DMS114 treated with DMSO at 0.1 percent for 48 hours (cell line): Measurements from ENCODE around the gene TTC9.

Source experiments
- DNase-seq: peaks from one replicate; lab custom pipeline; 2025; ENCODE audit not compliant: unreplicated experiment; lab: John Stamatoyannopoulos, UW

TTC9 gene

DNA sequence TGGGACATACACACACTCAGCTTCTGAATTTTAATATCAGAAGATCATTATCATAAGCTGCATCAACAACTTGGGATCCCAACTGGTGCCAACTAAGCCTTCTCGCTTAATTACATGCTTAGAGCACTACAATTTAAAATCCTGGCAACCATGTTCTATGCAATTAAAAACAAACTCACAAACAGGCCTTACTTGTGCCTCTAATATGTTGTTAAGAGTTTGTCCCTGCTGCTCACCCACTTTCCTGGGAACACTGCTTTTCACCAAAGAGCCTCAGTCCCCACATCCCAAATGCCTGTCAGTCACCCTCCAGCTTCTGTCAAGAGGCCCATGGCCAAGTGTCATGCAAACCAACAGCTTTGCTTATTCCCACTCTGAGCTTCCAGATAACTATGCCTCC lies 69.7 kb downstream of the TTC9 start:
- no peak for DNase-seq

DNA sequence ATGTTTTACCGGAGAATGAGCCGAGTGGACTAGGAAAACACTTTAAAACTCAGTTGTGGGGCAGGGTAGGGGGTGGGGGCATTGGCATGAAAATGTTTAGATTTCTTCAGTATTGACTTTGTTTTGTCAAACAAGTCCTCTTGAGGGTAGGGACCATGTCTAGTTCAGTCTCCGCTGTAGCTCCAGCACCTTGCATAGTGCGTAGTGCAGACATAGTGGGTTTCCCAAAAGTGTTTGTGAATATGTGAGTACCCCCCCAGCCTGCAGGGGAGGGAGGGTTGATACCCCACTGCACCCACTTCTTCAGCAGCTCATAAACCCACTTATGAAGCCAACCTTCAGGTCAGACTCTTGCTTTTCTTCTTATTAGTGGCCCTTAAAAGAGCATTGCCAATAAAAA lies 71.4 kb downstream of the TTC9 start:
- no peak for DNase-seq

DNA sequence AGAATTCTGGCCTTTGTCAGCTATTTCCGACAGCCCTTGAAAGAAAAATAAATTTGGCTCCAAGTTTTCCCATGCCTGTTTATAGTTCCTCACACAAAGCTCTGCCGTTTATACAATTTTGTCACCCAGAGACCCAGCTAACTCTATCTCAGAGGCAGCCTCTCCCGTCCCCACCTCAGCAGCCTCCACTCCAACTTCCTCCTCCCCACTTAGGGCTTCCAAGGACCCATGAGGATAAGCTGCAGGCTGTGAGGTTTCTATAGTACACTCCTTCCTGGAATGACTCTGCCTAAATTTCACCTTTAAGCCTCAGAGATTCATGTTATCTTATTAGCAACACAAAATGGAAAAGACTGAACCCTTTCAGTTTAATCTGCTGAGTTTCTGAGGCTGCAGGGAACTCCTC lies 71.8 kb downstream of the TTC9 start:
- DNase-seq, result no peak

DNA sequence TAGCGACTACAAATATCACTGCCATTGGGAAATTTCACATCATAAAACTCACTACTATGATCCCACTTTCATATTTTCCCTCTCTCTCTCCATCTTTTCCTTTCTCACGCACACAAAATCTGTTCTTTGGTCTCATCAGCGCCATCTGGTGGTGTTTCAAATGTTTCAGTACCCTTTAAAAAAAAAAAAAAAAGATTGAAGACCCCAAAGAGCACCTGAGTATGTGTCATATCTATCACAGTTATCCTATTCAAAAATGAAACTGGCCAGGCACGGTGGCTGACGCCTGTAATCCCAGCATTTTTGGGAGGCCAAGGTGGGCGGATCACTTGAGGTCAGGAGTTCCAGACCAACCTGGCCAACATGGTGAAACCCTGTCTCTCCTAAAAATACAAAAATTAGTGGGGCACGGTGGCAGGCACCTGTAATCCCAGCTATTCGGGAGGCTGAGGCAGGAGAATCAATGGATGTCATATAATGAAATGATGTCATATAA lies 72.4 kb downstream of the TTC9 start:
- DNase-seq, result peak; percentile 56

DNA sequence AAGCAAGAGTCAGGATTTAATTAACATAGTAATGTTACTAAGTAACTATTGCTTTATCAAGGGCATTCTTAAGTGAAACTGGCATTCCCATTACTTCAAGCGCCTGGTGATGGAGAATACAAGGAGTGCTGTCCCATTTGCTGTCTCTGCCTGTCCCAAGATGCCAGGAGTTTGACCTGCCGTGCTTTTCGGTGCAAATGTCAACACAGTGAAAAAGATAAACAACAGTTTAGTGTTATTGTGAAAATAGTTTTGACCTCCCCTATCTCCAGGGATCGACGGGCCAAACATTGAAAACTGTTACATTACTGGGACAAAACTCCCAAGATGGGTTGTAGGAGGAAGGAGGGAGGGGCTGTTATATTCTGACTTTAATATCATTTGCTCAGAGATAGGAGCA lies 74.8 kb downstream of the TTC9 start:
- DNase-seq, result no peak

DNA sequence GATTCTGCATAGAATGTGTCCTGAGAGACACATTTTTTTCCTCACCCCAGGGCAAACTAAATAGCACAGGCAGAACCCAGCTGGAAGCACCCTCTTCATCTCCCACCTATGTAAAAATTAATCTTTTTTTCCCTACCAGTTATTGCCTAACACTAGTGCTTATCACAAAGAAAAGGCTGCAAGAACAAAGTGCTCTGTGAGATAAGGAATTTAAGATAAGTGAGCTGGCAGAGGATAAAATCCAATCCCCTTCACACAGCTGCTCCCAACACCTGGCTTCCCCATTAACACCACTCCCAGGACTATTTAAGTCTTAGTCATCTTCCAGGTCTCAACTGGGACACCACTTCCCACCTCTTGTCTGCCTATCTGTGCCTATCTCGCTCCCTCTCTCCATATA lies 75.2 kb downstream of the TTC9 start:
- DNase-seq, result no peak

DNA sequence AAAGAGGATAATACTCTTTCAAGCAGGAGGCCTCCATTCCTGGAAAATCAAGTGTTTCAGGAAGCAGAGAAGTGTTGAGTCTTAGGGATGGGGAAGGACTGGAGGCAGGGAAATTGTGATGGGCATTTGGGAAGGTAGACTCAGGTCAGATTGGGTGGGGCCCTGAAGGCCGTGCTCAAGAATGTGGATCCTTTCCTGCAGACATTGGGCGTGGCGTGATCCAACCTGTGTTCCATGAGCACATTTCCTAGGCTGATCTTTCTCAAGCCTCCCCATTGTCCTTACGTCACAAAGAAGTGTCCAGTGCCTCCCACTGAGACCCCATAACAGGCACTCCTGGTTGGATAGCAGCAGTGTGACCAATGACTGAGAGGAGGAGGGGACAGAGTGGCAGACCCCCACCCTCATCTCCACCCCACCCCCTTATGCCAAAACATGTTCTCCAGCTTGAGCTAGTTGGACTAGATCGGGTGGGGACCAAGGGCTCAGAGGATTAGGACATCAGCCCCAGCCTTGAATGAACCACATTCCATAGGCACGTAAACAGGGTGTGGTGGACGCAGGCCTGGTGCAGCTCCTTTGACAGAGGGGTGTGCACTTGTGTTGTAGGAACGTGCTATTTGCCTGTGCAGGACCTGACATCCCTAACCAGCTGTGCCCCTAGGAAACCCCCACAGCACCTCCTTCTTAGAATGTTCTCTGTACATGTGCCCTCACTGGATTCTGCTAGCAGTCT lies 76.8 kb downstream of the TTC9 start:
- DNase-seq, result no peak

DNA sequence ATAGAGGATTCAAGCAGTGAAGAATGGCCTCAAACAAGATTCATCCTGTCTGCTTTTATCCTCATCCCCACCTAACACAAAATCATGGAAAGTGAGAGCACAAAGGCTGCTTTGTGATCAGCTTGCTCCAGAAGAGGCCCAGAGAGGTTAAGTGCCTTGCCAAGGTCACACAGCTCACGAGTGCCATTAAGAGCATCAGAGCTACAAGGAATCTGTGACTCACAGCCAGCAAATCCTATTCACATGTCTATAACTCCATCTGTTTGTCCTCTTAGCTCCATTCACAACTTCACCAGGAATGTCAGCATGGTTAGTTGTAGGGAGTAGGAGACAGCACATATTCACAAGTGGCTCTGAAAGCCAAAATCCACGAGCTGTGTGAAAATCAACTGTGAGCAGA lies 79.8 kb downstream of the TTC9 start:
- DNase-seq, result no peak

DNA sequence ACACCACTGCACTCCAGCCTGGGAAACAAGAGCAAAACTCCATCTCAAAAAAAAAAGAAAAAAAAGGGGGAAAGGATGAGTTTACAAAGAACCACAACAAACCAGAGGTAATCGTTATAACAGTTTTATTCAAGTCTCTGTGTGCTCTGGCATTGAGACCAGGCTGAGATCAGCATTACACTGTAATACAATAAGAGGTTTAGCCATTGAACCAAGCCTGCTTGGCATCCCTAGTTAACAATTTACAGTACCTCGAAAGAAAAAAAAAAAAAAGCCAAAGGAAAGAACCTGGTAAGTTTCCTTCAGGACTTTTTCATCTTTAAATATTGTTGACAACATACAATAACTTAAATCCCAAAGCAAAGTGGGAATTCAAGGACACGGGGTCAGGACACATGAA lies 80.7 kb downstream of the TTC9 start:
- DNase-seq, result no peak

DNA sequence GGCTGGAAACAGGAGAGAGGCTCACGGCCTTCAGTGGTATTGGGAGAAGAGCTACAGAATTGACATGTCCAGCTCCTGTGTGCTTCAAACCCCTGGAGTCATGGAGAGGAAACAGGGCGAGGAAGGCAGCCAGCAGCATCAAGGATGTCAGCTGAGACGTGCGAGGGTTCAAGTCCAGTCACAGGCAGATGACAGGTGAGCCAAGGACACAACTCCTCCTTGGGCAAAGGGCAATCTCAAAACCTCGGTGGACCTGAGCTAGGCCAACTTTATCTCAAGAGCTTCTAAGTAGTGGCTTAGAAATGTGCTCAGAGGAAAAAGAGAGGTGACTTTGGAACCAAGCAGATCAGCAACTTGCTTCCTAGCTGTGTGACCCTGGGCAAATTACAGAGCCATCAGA lies 81.6 kb downstream of the TTC9 start:
- DNase-seq, result no peak

DNA sequence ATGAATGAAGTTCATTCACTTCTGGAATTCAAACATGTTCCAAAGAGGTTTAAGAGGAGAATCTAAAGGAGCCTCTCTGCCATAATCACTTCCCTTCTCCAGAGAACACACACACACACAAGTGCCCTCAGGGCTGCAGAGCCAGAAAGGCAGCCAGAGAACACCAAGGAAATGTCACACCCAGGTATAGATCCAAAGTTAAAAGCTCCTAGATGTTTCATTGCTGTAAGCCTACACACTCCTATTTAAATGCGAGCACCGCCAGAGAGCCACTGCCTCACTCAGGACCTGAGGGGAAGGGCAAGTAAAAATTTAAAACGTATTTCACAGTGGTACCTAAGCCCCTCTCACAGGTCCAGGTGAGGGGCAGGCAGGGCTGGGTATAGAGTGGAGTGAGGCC lies 82.4 kb downstream of the TTC9 start:
- DNase-seq, result no peak

DNA sequence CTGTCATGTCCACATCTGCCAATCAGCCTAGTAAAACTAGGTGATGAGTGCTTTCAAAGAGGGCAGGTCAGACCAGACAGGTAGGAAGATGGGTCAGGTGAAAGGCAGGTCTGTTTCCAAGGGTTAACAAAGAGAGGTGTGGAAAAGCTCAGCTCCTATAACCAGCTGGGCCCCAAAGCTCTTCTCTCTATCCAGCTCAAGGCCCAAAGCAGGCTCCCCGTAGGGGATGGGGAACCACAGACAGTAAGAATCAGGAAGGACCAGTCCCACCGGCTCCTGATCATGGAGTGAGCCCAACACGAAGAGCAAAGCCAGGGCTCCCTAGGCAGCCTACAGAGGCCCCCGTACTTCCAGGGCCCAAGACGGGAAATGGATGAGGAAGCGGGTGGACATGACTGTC lies 83.2 kb downstream of the TTC9 start:
- DNase-seq, result no peak
